IMR-90 (cell line): ENCODE data around the gene NOL4L. TPM values are rescaled to one million over a fixed set of nuclear protein-coding genes. Genes with fewer than 3 reads are reported as not detected.
A peak's percentile ranks its signal among the peaks of the same experiment; 100 is the strongest.

ENCODE experiments used
- ATAC-seq: fragments of 200-7000 bp; cut with Tn5 transposase; 2 replicates; pipeline ENCODE4 v1.9.1; 2020; ENCODE audit warnings: low read depth, mild to moderate bottlenecking, moderate library complexity
- BruUV-seq: library from RNA; stranded (reverse); fragments of 400-500 nt; replicated peaks from 2 replicates; lab custom pipeline; 2021; lab: Mats Ljungman, UMichigan
- CTCF ChIA-PET: fragments of 300-600 bp; formaldehyde crosslinking; extraction: SDS; loops from one replicate; lab custom pipeline; 2021; ENCODE audit warnings: antibody characterized with exemption; lab: Yijun Ruan, JAX
- POLR2A ChIA-PET: fragments of 300-600 bp; sonication (Branson Sonifier 250); formaldehyde crosslinking; loops from one replicate; lab custom pipeline; 2022; ENCODE audit warnings: antibody characterized with exemption; ENCODE audit not compliant: unreplicated experiment; lab: Charles Lee
- DNase-seq: peaks from one replicate; pipeline ENCODE4 v3.0.0; 2013
- H2AFZ ChIP-seq: replicated peaks from 2 replicates; pipeline ENCODE3; 2013; ENCODE audit warnings: low read length, mild to moderate bottlenecking; ENCODE audit not compliant: poor library complexity
- H2AK5ac ChIP-seq: 2 replicates; pipeline ENCODE4 v1.6.1; 2013; ENCODE audit warnings: low read depth, low read length, inconsistent platforms
- H2AK9ac ChIP-seq: replicated peaks from 2 replicates; pipeline ENCODE3; 2013; ENCODE audit warnings: mild to moderate bottlenecking, low read depth, low read length, moderate library complexity; ENCODE audit not compliant: poor library complexity
- H2BK120ac ChIP-seq: 2 replicates; pipeline ENCODE4 v1.6.1; 2013; ENCODE audit warnings: low read depth, low read length, inconsistent platforms
- H2BK15ac ChIP-seq: 3 replicates; pipeline ENCODE4 v1.6.1; 2013; ENCODE audit warnings: low read depth, low read length, inconsistent platforms
- H2BK20ac ChIP-seq: 2 replicates; pipeline ENCODE4 v1.6.1; 2013; ENCODE audit warnings: low read depth, mild to moderate bottlenecking, inconsistent platforms, low read length, moderate library complexity
- H2BK5ac ChIP-seq: 2 replicates; pipeline ENCODE4 v1.6.1; 2013; ENCODE audit warnings: mild to moderate bottlenecking, low read depth, low read length, inconsistent platforms; ENCODE audit not compliant: poor library complexity, severe bottlenecking
- H3K14ac ChIP-seq: replicated peaks from 2 replicates; pipeline ENCODE4 v1.6.1; 2013; ENCODE audit warnings: low read depth, low read length, inconsistent platforms
- H3K18ac ChIP-seq: 2 replicates; pipeline ENCODE4 v1.6.1; 2013; ENCODE audit warnings: low read depth, low read length, control low read depth
- H3K23ac ChIP-seq: 2 replicates; pipeline ENCODE4 v1.6.1; 2013; ENCODE audit warnings: low read depth, low read length, inconsistent platforms
- H3K27ac ChIP-seq: 2 replicates; pipeline ENCODE4 v1.5.1; 2013; ENCODE audit warnings: mild to moderate bottlenecking, control low read depth, low read length; ENCODE audit not compliant: insufficient read depth
- H3K27me3 ChIP-seq: 2 replicates; pipeline ENCODE4 v1.6.1; 2013; ENCODE audit warnings: low read length; ENCODE audit not compliant: control insufficient read depth, insufficient read depth
- H3K36me3 ChIP-seq: 2 replicates; pipeline ENCODE4 v1.6.1; 2013; ENCODE audit warnings: low read length, mixed read lengths; ENCODE audit not compliant: control insufficient read depth, insufficient read depth
- H3K4ac ChIP-seq: 2 replicates; pipeline ENCODE4 v1.6.1; 2013; ENCODE audit warnings: low read depth, low read length, inconsistent platforms
- H3K4me1 ChIP-seq: 2 replicates; pipeline ENCODE4 v1.6.1; 2013; ENCODE audit warnings: low read length, mixed read lengths; ENCODE audit not compliant: control insufficient read depth, insufficient read depth
- H3K4me2 ChIP-seq: 2 replicates; pipeline ENCODE4 v1.6.1; 2013; ENCODE audit warnings: low read depth, mild to moderate bottlenecking, control low read depth, low read length, moderate library complexity
- H3K4me3 ChIP-seq: 2 replicates; pipeline ENCODE4 v1.5.1; 2013; ENCODE audit warnings: low read depth, mild to moderate bottlenecking, control low read depth, low read length, moderate library complexity; ENCODE audit not compliant: insufficient read depth
- H3K56ac ChIP-seq: 2 replicates; pipeline ENCODE4 v1.6.1; 2013; ENCODE audit warnings: low read length, inconsistent platforms; ENCODE audit not compliant: insufficient read depth; ENCODE audit errors: extremely low read depth
- H3K79me1 ChIP-seq, 2 experiments: 2 replicates each; pipeline ENCODE4 v1.6.1; 2013; ENCODE audit warnings: low read length in 2 of 2, inconsistent platforms in 1 of 2, low read depth in 1 of 2
- H3K9ac ChIP-seq: 2 replicates; pipeline ENCODE4 v1.6.1; 2013; ENCODE audit warnings: low read depth, low read length, control low read depth
- H3K9me1 ChIP-seq: 2 replicates; pipeline ENCODE4 v1.6.1; 2013; ENCODE audit warnings: low read length, inconsistent platforms; ENCODE audit not compliant: insufficient read depth
- H3K9me3 ChIP-seq: 2 replicates; pipeline ENCODE4 v1.6.1; 2013; ENCODE audit warnings: low read length; ENCODE audit not compliant: control insufficient read depth, insufficient read depth
- H4K20me1 ChIP-seq: 2 replicates; pipeline ENCODE4 v1.6.1; 2013; ENCODE audit warnings: low read length, inconsistent platforms; ENCODE audit not compliant: insufficient read depth
- H4K5ac ChIP-seq: 2 replicates; pipeline ENCODE4 v1.6.1; 2013; ENCODE audit warnings: mild to moderate bottlenecking, low read depth, low read length, control low read depth
- H4K8ac ChIP-seq, 2 experiments: 2 replicates each; pipeline ENCODE4 v1.6.1; 2013; ENCODE audit warnings: low read depth in 2 of 2, low read length in 2 of 2, control low read depth in 1 of 2, inconsistent platforms in 1 of 2
- H4K91ac ChIP-seq: 2 replicates; pipeline ENCODE4 v1.6.1; 2013; ENCODE audit warnings: low read depth, low read length, inconsistent platforms; ENCODE audit not compliant: insufficient read depth
- BHLHE40 ChIP-seq: fragments of 150-350 bp; IDR thresholded peaks from 2 replicates; pipeline ENCODE4 v1.6.1; 2016; ENCODE audit warnings: mild to moderate bottlenecking, low read depth, low read length
- CHD1 ChIP-seq: IDR thresholded peaks from 2 replicates; pipeline ENCODE4 v1.6.1; 2012; ENCODE audit warnings: low read depth, low read length, improper control_type of control experiment
- ELK1 ChIP-seq: fragments of 150-350 bp; IDR thresholded peaks from 2 replicates; pipeline ENCODE4 v1.6.1; 2016; ENCODE audit warnings: low read depth, mild to moderate bottlenecking, low read length, moderate library complexity, borderline replicate concordance
- FOS ChIP-seq: fragments of 150-350 bp; IDR thresholded peaks from 2 replicates; pipeline ENCODE4 v1.6.1; 2016; ENCODE audit warnings: low read depth, low read length
- MAFK ChIP-seq: IDR thresholded peaks from 2 replicates; pipeline ENCODE4 v1.6.1; 2012; ENCODE audit warnings: low read depth, low read length, improper control_type of control experiment
- MAZ ChIP-seq: IDR thresholded peaks from 2 replicates; pipeline ENCODE4 v1.6.1; 2012; ENCODE audit warnings: low read depth, mild to moderate bottlenecking, low read length, improper control_type of control experiment, moderate library complexity, borderline replicate concordance
- NFE2L2 ChIP-seq: fragments of 150-350 bp; IDR thresholded peaks from 2 replicates; pipeline ENCODE4 v1.6.1; 2016; ENCODE audit warnings: low read depth, mild to moderate bottlenecking, low read length
- POLR2A ChIP-seq: IDR thresholded peaks from 2 replicates; pipeline ENCODE4 v1.6.1; 2012; ENCODE audit warnings: mild to moderate bottlenecking, low read depth, low read length
- RAD21 ChIP-seq: IDR thresholded peaks from 2 replicates; pipeline ENCODE4 v1.6.1; 2012; ENCODE audit warnings: low read length, improper control_type of control experiment
- RCOR1 ChIP-seq: IDR thresholded peaks from 2 replicates; pipeline ENCODE4 v1.6.1; 2012; ENCODE audit warnings: mild to moderate bottlenecking, low read length, improper control_type of control experiment; ENCODE audit not compliant: insufficient replicate concordance
- USF2 ChIP-seq: fragments of 150-350 bp; IDR thresholded peaks from 2 replicates; pipeline ENCODE4 v1.6.1; 2017; ENCODE audit warnings: mild to moderate bottlenecking, antibody characterized with exemption, low read length, low read depth
- WGBS, 2 experiments: methylation state at CpG; one replicate each; pipeline versions ENCODE4 v1.1.5 to v1.1.7; 2013; ENCODE audit warnings: missing lambda C conversion rate in 2 of 2; ENCODE audit not compliant: insufficient read length in 1 of 2; ENCODE audit errors: extremely low coverage in 2 of 2; 5-methylcytosine and 5-hydroxymethylcytosine counted together
- dilution Hi-C: fragments of 300-500 bp; cut with HindIII; formaldehyde crosslinking; loops from one replicate; pipeline ENCODE4 v1.14.3; 2018; ENCODE audit warnings: low sequenced_read_pairs; ENCODE audit not compliant: unreplicated experiment
- in situ Hi-C: fragments of 300-500 bp; cut with MboI; formaldehyde crosslinking; loops from 3 replicates; pipeline ENCODE4 v1.14.3; 2019; ENCODE audit warnings: low sequenced_read_pairs, inconsistent platforms, mixed read lengths
- intact Hi-C: fragments of 100-400 bp; cut with micrococcal nuclease; formaldehyde crosslinking; loops from 2 replicates; pipeline ENCODE4 v1.10.0; 2022
- polyA plus RNA-seq, 3 experiments: library from polyadenylated mRNA; depleted of rRNA; stranded (reverse); fragments of >200 nt; gene quantifications; 2 replicates each; pipeline ENCODE4 v1.2.3, GENCODE V29; 2012; ENCODE audit warnings: low replicate concordance in 1 of 3
- total RNA-seq: library from RNA; depleted of rRNA; stranded (reverse); fragments of >200 nt; gene quantifications from 2 replicates; pipeline ENCODE4 v1.2.3, GENCODE V29; 2012

Gene NOL4L
- total and polyA plus RNA-seq, 2 of the 4 experiments (the other 2 are of a cell fraction): 4.7 to 13.3 TPM

- Histone ChIP-seq H2AK5ac (no peak overlapping the region), H3K9ac (no peak overlapping the region), H4K8ac (no peak overlapping the region), H2BK120ac (no peak overlapping the region), H3K18ac (no peak overlapping the region), H2AFZ (peak overlapping the region; percentile 56), H3K27me3 (no peaks in the 10 kb centered on the region; the same call in 1 of the 2 replicates), H2BK5ac (no peak overlapping the region), H3K9me1 (peaks cover 8% of the 10 kb centered on the region), H3K9me3 (no peaks in the 10 kb centered on the region), H2AK9ac (no peak overlapping the region), H3K23ac (no peak overlapping the region), H4K91ac (no peak overlapping the region), H3K27ac (no peak overlapping the region), H4K5ac (no peak overlapping the region), H4K20me1 (no peaks in the 10 kb centered on the region), H3K4me2 (no peak overlapping the region), H3K4me1 (peaks cover 9% of the 10 kb centered on the region), H2BK20ac (no peak overlapping the region), H3K36me3 (no peaks in the 10 kb centered on the region), H2BK15ac (no peak overlapping the region), H3K4ac (no peak overlapping the region), H3K14ac (no peak overlapping the region), H3K56ac (no peak overlapping the region), H3K4me3 (no peak overlapping the region), H3K79me1 (peaks cover 0 to 3% of the 10 kb centered on the region in 2 experiments; a peak in 2 of 4 replicates)
- CTCF ChIA-PET: no interaction called here
- TF ChIP-seq ELK1 (no peak), BHLHE40 (no peak), RAD21 (no peak), FOS (no peak), RCOR1 (no peak), NFE2L2 (no peak), MAFK (no peak), CHD1 (no peak), MAZ (no peak), USF2 (no peak), POLR2A (no peak)
- WGBS, 2 experiments: 95% methylated on average over 8 of the region's 12 CpGs; no CpG with 5 or more reads in 1 of the 2 experiments
- BruUV-seq: no TSS peak
- POLR2A ChIA-PET: no interaction called here
- in situ Hi-C loops (no loop called here), intact Hi-C loops (no loop called here), dilution Hi-C loops (no loop called here)
- no peak for DNase-seq
- ATAC-seq: no peak
These were observed 6.2 kb downstream of the NOL4L start for GRCh38 chr20:32578840-32579390.
